Lower leg skin (tissue), 4 donors: Measurements from ENCODE around the gene PLXNB3. TPM values are rescaled to one million over a fixed set of nuclear protein-coding genes. Genes with fewer than 3 reads are reported as not detected.

ENCODE experiments used
- DNase-seq, 2 donors: peaks; one replicate each; pipeline ENCODE4 v3.0.0-alpha.2; 2019; ENCODE audit warnings: low spot score in 2 of 2
- H3K4me3 ChIP-seq: fragments of 200-600 bp; sonication (generic); 2 replicates; pipeline ENCODE4 v1.5.1; 2017; ENCODE audit warnings: mild to moderate bottlenecking, low read depth; ENCODE audit not compliant: poor library complexity, severe bottlenecking
- CTCF ChIP-seq, 3 donors: fragments of 450-650 bp; IDR thresholded peaks; one replicate each; pipeline ENCODE4 v1.5.1; 2016; ENCODE audit warnings: antibody characterized with exemption in 3 of 3, mild to moderate bottlenecking in 3 of 3, moderate library complexity in 2 of 3
- POLR2A ChIP-seq, 2 donors: fragments of 450-650 bp; IDR thresholded peaks; one replicate each; pipeline ENCODE4 v1.6.1; 2016 to 2017; ENCODE audit warnings: antibody characterized with exemption in 2 of 2, mild to moderate bottlenecking in 1 of 2, moderate library complexity in 1 of 2
- WGBS, 2 donors: methylation state at CpG; one replicate each; pipeline ENCODE4 v1.1.5; 2018; 5-methylcytosine and 5-hydroxymethylcytosine counted together
- intact Hi-C: fragments of 100-400 bp; cut with DNase I; formaldehyde crosslinking; loops from one replicate; pipeline ENCODE4 v1.15.0; 2023; ENCODE audit warnings: low total_unique reads
- total RNA-seq, 4 donors: library from RNA; depleted of rRNA; stranded (reverse); fragments of >200 nt; gene quantifications; one replicate each; pipeline ENCODE4 v1.1.0, GENCODE V29; 2016

The PLXNB3 gene
- total RNA-seq, 4 donors from 2014 or later: 10.9 to 21.9 (median 12.3) TPM

GRCh38 chrX:153789654-153790053 lies 25.6 kb downstream of the PLXNB3 start:
- no peak overlapping the region for H3K4me3 ChIP-seq
- 88 to 97% methylated on average over 8 to 12 of the region's 12 CpGs for WGBS, 2 donors
- no peak for DNase-seq
- no peak for TF ChIP-seq CTCF (IDR thresholded peaks at IDR 0.05)
- TF ChIP-seq POLR2A (IDR thresholded peaks at IDR 0.05): no peak
- intact Hi-C loops: no loop called here

GRCh38 chrX:153791104-153791852 lies 27.2 kb downstream of the PLXNB3 start:
- 48 to 68% methylated on average over 10 to 17 of the region's 17 CpGs for WGBS, 2 donors
- TF ChIP-seq POLR2A (IDR thresholded peaks at IDR 0.05) (no peak), CTCF (IDR thresholded peaks at IDR 0.05) (no peak)
- intact Hi-C loops: no loop called here
- no peak for DNase-seq
- H3K4me3 ChIP-seq: no peak overlapping the region

GRCh38 chrX:153792368-153792767 lies 28.3 kb downstream of the PLXNB3 start:
- TF ChIP-seq POLR2A (IDR thresholded peaks at IDR 0.05): no peak
- no peak for TF ChIP-seq CTCF (IDR thresholded peaks at IDR 0.05)
- intact Hi-C loops: no loop called here
- no peak for DNase-seq
- H3K4me3 ChIP-seq: no peak overlapping the region
- WGBS, 2 donors: 80 to 93% methylated on average over 3 to 6 of the region's 6 CpGs

GRCh38 chrX:153793291-153793690 lies 29.2 kb downstream of the PLXNB3 start:
- intact Hi-C loops: no loop called here
- TF ChIP-seq CTCF (IDR thresholded peaks at IDR 0.05) (no peak), POLR2A (IDR thresholded peaks at IDR 0.05) (no peak)
- H3K4me3 ChIP-seq: peak overlapping the region; percentile 37
- WGBS, 2 donors: 8 to 44% methylated on average over 6 to 7 of the region's 7 CpGs
- DNase-seq: no peak

- intact Hi-C loops: no loop called here
- DNase-seq: peak; percentile 88 to 98
- TF ChIP-seq CTCF (IDR thresholded peaks at IDR 0.05) (no peak), POLR2A (IDR thresholded peaks at IDR 0.05) (no peak)
- H3K4me3 ChIP-seq: peak within 1 kb of the TSS; percentile 60
- 0 to 56% methylated on average over 10 to 81 of the region's 92 CpGs for WGBS, 2 donors
Measured at GRCh38 chrX:153794018-153794896, 30.2 kb downstream of the PLXNB3 start, which contains the start of the genes IDH3G and SSR4. TSS of gene IDH3G (minus strand) at chrX:153794375. CDS start at chrX:153794326, 49 bp downstream. TSS of gene SSR4 (plus strand) at chrX:153794668. CDS start at chrX:153794688, 20 bp downstream.
